BE2C (cell line): ENCODE results near the gene PRKD1.

Experiments used
- DNase-seq: peaks from one replicate; pipeline ENCODE4 v3.0.0-alpha.2; 2020
- H3K27me3 ChIP-seq: fragments of 250-450 bp; sonication (Bioruptor Pico); 2 replicates; pipeline ENCODE4 v1.5.1; 2020; ENCODE audit warnings: mild to moderate bottlenecking
- H3K36me3 ChIP-seq: fragments of 250-450 bp; sonication (Bioruptor Pico); 2 replicates; pipeline ENCODE4 v1.5.1; 2020; ENCODE audit warnings: mild to moderate bottlenecking
- H3K4me1 ChIP-seq: fragments of 250-450 bp; sonication (Bioruptor Pico); 2 replicates; pipeline ENCODE4 v1.5.1; 2020
- H3K4me3 ChIP-seq: 2 replicates; pipeline ENCODE4 v1.5.1; 2011; ENCODE audit warnings: low read depth, low read length
- H3K9me3 ChIP-seq: fragments of 250-450 bp; sonication (Bioruptor Pico); 2 replicates; pipeline ENCODE4 v1.5.1; 2020
- TF ChIP-seq, protein P1 (sequence below): IDR thresholded peaks from 2 replicates; pipeline ENCODE4 v1.5.1; 2012; ENCODE audit warnings: mild to moderate bottlenecking, low read depth, low read length

PRKD1 gene

DNA sequence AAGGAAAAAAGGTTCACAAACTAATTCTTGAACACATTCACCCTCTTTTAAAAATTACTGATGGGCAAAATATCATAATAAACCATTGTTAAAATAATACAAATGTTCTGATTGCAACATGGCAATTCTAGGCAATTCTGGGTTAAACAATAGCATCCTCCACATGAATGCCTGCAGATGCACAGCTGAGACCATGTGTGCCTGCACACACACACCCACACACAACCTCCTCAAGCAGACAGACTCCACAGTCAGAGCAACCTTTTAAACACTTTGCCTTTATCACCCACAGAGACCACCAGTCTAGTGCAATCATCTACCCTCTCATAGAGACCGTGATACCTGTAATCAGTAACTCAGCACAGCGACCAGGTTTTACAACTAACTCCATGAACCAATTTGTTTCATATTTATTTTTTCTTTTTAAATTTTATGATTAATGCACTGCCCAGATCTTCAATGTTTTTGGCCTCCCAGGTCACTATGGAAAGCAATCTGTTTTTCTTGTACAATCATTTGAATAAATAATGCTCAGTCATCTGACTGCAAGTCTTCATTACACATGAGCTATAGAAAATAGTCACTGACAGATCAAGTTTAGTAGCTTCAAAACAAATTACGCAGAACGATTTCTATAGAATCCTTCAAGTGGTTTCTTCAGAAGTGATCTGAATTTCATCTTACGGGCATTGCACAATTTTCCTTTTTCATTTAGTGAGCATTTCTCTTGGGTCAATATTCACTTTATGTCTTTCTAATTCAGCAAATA is 105.8 kb downstream of the PRKD1 start:
- no peak for DNase-seq
- no peaks in the 10 kb centered on the region for H3K9me3 ChIP-seq
- H3K27me3 ChIP-seq = no peaks in the 10 kb centered on the region
- TF ChIP-seq, protein P1, sequence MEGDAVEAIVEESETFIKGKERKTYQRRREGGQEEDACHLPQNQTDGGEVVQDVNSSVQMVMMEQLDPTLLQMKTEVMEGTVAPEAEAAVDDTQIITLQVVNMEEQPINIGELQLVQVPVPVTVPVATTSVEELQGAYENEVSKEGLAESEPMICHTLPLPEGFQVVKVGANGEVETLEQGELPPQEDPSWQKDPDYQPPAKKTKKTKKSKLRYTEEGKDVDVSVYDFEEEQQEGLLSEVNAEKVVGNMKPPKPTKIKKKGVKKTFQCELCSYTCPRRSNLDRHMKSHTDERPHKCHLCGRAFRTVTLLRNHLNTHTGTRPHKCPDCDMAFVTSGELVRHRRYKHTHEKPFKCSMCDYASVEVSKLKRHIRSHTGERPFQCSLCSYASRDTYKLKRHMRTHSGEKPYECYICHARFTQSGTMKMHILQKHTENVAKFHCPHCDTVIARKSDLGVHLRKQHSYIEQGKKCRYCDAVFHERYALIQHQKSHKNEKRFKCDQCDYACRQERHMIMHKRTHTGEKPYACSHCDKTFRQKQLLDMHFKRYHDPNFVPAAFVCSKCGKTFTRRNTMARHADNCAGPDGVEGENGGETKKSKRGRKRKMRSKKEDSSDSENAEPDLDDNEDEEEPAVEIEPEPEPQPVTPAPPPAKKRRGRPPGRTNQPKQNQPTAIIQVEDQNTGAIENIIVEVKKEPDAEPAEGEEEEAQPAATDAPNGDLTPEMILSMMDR = no peak
- H3K4me3 ChIP-seq = no peak overlapping the region
- no peaks in the 10 kb centered on the region for H3K4me1 ChIP-seq
- no peaks in the 10 kb centered on the region for H3K36me3 ChIP-seq

DNA sequence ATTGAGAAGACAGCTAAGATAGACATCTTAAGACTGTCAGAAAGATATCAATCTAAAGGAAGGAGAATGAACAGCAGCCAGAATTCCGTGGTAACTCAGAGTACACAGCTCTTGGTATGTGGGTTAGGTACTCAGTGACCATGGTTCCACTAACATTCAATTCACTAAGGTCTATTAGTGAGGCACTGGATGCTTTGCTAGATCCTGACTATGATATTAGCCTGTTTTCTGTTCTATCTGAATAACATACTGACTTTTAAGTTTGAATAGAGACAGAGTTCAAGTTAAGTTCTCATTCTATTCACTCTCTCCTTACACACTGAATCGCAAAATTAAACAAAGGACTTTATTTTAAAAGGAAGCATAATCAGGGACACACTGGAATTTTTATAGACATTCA is 106.4 kb downstream of the PRKD1 start:
- DNase-seq = no peak
- no peaks in the 10 kb centered on the region for H3K9me3 ChIP-seq
- no peaks in the 10 kb centered on the region for H3K4me1 ChIP-seq
- no peaks in the 10 kb centered on the region for H3K27me3 ChIP-seq
- no peak overlapping the region for H3K4me3 ChIP-seq
- no peaks in the 10 kb centered on the region for H3K36me3 ChIP-seq
- TF ChIP-seq, protein P1 = no peak

DNA sequence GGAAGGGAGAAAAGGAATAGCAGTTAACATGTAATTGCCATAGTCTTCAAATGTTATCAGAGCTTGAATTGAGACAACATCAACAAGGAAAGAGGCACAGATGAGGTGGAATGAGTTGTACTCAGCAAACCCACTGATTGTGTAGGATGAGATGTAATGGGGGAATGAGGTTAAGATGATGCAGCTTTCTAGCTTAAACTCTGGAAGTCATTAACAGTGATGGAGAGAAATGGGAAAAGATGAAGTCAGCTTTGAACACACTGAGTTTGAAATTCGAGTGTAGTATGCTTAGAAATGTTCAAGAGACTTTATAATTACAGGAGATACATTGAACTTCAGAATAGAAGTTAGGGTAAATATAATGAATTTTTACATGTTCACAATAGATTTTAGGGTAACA is 106.9 kb downstream of the PRKD1 start:
- no peaks in the 10 kb centered on the region for H3K36me3 ChIP-seq
- DNase-seq = no peak
- TF ChIP-seq, protein P1 = no peak
- no peaks in the 10 kb centered on the region for H3K27me3 ChIP-seq
- no peaks in the 10 kb centered on the region for H3K9me3 ChIP-seq
- H3K4me1 ChIP-seq = no peaks in the 10 kb centered on the region
- H3K4me3 ChIP-seq = no peak overlapping the region

DNA sequence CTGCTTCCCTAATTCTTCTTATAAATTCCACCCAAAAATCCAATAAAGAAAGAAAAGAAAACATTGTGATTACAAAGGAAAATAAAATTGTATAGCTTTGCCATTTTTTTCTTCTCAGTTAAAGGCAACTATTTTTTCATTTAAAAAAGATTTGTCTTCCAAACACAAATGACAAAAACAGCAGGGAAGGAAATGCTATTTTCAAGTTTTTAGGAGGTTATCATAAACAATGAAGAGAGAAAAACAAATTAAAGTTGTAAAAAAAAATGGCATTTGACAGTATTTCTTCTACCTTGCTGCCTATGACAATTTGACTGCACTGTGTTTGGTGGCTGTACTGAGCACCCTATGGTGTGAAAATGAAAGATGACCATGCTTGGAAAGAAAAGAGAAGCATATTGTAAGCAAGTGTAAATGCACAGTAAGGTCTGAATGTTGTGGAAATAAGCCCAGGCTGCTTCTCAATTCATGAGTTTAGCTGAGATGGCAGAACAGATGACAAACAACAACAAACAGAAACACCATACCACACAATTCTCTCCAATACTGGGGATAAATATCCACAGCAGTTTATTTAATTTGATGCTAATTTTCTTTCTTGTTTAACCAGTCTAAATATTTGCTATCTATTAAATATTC is 109.8 kb downstream of the PRKD1 start:
- Histone ChIP-seq H3K4me1 (no peaks in the 10 kb centered on the region), H3K4me3 (no peak overlapping the region), H3K9me3 (no peaks in the 10 kb centered on the region), H3K27me3 (no peaks in the 10 kb centered on the region), H3K36me3 (no peaks in the 10 kb centered on the region)
- no peak for DNase-seq
- TF ChIP-seq, protein P1 = no peak

DNA sequence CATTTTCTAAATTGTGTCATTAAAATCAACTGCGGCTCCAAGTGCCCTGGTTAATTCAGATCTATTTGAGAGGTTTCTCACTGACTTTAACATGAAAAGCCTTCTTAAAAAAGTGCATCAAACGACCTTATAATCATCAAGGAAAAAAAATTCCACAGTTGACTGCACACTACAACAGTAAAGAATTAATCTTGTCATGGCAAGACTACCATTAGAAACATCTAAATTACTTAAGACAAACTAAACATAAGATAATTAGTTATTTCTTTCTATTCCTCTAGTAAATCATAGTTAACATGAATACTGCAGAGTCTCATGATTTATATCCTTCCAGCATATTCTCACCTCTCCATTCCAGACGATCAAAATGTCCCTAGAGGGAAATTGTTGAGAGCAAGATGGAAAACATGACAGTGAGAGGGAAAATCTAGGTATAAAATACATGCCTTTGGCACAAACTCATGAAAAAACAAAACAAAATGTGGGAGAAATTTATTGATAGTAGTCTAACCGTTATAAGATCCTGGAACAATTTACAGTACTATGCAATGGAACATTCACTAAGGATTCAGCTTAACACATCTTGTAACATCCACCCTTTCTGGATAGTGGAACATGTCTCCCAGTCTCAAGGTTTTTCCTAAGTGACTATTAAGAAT is 112.5 kb downstream of the PRKD1 start:
- Histone ChIP-seq H3K36me3 (no peaks in the 10 kb centered on the region), H3K9me3 (no peaks in the 10 kb centered on the region), H3K27me3 (no peaks in the 10 kb centered on the region), H3K4me3 (no peak overlapping the region), H3K4me1 (no peaks in the 10 kb centered on the region)
- TF ChIP-seq, protein P1 = no peak
- DNase-seq = no peak
